HFF-Myc (cell line): ENCODE data around the gene TANGO6.
"Not testable (repeated sequence)": the region's sequence is repeated elsewhere in the genome, so short reads cannot be mapped to it uniquely, and the experiment has no call there.

Experiments used
- DNase-seq: peaks from one replicate; pipeline ENCODE4 v3.0.0-alpha.2; 2011; ENCODE audit warnings: low read depth; ENCODE audit errors: extremely low read depth
- H3K4me3 ChIP-seq: replicated peaks from 2 replicates; pipeline ENCODE4 v1.5.1; 2011; ENCODE audit warnings: low read depth, mild to moderate bottlenecking, control low read depth, low read length
- TF ChIP-seq, protein P1 (sequence below): IDR thresholded peaks from 2 replicates; pipeline ENCODE4 v1.5.1; 2012; ENCODE audit warnings: mild to moderate bottlenecking, low read depth, low read length, control low read depth; ENCODE audit errors: missing control alignments

The TANGO6 gene

DNA sequence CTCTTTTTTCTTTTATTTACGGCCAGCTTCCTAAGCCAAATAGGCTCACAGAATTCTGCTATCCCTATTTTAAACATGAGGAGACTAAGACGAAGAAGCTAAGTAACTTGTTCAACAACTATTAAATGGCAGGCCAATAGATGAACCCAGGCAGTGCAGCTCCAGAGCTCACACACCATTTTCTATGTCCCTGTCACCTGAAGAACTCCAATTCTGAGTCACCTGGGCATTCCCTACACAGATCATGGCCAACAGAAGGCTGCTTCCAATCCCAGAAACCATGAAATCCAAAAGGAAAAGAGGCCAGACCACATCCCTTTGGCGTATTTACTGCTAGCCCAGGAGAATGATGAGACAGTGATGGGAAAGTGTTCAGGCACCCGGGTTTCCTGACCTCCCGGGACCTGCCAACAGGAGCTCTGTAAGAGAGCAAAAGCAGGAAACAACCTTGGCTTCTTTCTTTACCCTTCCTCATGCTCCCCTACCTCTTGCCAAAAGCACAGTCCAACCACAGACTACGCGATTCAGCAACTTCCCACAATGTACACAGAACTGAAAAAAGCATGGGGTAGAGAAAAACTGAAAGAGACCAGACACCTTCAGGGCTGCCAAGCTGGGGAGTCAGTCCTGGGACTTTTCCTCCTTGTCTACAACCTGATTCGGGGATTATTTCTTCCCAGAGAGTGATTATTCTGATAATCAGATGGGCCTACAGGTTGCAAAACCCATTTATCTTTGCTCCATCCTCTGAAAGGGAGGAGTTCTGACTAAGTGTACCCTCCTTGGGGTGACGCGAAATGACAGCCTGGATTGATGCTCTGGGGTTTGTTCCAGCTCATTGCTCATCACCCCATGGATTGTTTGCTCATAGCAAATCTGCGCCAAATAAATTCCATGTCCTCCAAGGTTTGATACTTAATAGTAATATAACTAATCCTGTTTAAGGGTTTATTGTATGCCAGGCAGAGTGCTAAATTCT is 214.4 kb downstream of the TANGO6 start:
- DNase-seq = no peak
- H3K4me3 ChIP-seq = no peak overlapping the region
- TF ChIP-seq, protein P1, sequence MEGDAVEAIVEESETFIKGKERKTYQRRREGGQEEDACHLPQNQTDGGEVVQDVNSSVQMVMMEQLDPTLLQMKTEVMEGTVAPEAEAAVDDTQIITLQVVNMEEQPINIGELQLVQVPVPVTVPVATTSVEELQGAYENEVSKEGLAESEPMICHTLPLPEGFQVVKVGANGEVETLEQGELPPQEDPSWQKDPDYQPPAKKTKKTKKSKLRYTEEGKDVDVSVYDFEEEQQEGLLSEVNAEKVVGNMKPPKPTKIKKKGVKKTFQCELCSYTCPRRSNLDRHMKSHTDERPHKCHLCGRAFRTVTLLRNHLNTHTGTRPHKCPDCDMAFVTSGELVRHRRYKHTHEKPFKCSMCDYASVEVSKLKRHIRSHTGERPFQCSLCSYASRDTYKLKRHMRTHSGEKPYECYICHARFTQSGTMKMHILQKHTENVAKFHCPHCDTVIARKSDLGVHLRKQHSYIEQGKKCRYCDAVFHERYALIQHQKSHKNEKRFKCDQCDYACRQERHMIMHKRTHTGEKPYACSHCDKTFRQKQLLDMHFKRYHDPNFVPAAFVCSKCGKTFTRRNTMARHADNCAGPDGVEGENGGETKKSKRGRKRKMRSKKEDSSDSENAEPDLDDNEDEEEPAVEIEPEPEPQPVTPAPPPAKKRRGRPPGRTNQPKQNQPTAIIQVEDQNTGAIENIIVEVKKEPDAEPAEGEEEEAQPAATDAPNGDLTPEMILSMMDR = no peak

DNA sequence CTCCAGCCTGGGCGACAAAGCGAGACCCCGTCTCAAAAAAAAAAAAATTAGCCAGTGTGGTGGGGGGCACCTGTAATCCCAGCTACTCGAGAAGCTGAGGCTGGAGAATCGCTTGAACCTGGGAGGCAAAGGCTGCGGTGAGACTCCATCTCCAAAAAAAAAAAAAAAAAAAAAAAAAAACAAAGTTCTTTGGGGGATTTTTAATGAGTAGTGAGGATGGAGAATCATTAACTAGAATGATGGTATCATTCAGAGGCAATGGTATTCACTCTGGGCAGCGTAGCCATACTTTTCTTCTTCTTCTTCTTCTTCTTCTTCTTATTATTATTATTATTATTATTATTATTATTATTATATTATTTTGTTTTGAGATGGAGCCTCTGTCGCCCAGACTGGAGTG is 220.2 kb downstream of the TANGO6 start:
- DNase-seq, H3K4me3 ChIP-seq: not testable (repeated sequence)

DNA sequence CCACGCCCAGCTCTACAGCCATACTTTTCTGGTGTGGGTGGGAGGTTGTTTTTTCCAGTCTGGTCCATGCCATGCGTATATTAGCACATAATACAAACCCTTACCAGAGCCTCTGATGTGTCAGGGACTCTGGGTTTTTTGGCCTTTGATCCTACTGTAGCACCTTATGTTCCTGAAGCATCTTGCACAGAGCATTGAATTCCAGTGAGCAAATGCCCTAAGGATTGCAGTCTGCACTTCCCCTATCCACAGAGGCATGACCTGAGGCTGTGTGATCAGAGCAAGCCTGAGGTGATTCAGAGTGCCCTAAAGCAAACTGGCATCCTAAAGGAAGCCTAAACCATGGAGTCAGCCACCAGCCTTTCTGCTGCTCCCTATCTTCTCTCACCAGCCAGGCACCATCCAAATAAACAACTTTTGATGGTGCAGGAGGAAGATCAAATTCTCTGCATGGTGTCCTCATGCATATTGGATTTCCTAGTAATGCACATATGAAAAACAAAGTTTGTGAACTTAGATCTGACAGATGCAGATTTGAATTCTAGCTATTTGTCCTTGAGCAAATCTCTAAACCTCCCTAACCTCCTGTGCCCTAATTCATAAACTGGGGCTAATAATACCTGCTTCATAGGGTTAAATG is 220.9 kb downstream of the TANGO6 start:
- no peak for DNase-seq
- TF ChIP-seq, protein P1 = no peak
- no peak overlapping the region for H3K4me3 ChIP-seq

DNA sequence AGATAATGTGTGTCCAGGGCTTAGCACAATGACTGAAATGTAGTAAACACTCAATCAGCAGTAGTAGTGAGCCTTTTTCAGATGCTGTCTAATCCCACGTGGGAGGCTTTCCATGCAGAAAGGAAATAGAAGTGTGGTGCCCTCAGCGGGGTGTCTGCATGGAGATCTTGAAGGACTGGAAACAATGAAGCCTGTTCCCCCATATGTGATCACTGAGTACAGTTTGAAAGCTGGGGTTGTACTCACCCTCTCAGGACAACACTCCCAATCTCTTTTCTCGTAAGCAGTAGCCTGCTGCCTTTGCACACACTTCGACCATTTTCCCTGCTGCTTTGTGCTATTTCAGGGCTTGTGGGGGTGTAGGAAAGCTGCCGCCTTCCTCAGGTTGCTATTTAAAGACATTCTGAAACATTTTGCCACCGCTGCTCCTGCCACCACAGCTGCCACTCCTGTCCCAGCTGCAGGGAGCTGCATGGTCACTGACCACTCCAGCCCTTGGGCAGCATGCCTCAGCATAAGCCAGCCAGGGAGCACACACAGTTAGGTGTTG is 221.5 kb downstream of the TANGO6 start:
- no peak for DNase-seq
- H3K4me3 ChIP-seq = no peak overlapping the region
- TF ChIP-seq, protein P1 = no peak

DNA sequence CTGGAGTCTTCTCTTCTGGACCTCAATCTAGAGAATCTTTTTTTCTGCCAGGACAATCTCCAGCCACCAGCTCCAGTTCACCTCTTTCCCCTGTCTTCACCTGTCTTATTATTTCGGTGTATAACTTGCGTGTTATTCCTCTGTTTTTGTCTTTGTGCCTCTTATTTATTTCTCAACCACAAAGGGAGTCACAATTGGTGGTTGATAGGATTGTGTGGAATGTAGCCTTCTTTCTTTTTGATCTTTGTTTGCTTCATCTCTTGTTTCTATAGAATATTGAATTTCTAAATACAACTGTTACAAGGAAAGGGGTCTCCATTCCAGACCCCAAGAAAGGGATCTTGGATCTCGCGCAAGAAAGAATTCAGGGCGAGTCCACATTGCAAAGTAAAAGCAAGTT is 226.2 kb downstream of the TANGO6 start:
- DNase-seq = no peak
- H3K4me3 ChIP-seq = no peak overlapping the region
- TF ChIP-seq, protein P1 = no peak

DNA sequence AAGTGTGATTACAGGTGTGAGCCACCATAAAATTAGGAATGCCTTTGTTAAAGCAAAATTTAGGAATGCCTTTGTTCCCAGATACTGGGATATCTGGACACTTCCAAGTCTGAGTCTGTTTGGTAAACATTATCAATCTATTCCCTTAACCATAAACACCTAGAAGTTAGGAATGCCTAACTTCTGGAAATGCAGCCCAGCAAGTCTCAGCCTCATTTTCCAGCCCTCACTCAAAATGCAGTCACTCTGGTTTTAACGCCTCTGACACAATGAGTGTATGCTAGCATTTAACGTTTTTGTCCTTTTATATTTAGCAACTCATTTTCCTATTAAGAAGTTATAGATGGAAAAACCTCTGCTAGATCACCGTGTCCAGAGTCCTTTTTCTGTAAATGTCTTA is 227.7 kb downstream of the TANGO6 start:
- no peak overlapping the region for H3K4me3 ChIP-seq
- TF ChIP-seq, protein P1 = no peak
- no peak for DNase-seq

DNA sequence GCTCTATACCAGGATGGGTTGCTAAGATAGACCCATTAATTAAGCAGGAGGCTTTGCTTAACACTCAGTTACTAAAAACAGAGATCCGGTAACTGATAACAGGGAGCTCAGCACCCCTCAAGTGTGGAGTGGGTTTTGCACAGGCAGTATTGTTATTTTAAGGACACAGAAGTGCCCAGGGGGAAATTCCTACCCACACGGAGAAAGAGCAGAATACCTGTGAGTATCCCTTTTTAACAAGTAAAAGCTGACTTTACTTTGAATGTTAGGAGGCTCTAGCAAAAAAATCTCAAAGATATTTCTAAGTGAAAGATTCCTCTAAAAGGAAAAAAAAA is 229.3 kb downstream of the TANGO6 start:
- TF ChIP-seq, protein P1 = no peak
- no peak overlapping the region for H3K4me3 ChIP-seq
- DNase-seq = no peak
